Breast epithelium (tissue), 3 donors: Measurements from ENCODE around the gene SLC1A7.

Experiments used
- CTCF ChIP-seq, 3 donors: fragments of 450-650 bp; IDR thresholded peaks; one replicate each; pipeline ENCODE4 v1.5.1; 2016 to 2017; ENCODE audit warnings: antibody characterized with exemption in 3 of 3, mild to moderate bottlenecking in 3 of 3, moderate library complexity in 3 of 3
- POLR2A ChIP-seq: fragments of 450-650 bp; IDR thresholded peaks from one replicate; pipeline ENCODE4 v1.6.1; 2016; ENCODE audit warnings: antibody characterized with exemption, mild to moderate bottlenecking, moderate library complexity
- POLR2AphosphoS5 ChIP-seq, 3 donors: sonication (generic); formaldehyde crosslinking; IDR thresholded peaks; one replicate each; pipeline ENCODE4 v1.6.1; 2017; ENCODE audit warnings: antibody characterized with exemption in 3 of 3

- TF ChIP-seq POLR2AphosphoS5 (IDR thresholded peaks at IDR 0.05) (no peak), POLR2A (no peak), CTCF (IDR thresholded peaks at IDR 0.05) (no peak)
These were observed 45.0 kb upstream of the SLC1A7 start for GRCh38 chr1:53187401-53187800.
